KOPT-K1 (cell line): ENCODE results near the gene FBXO5.
"Not testable (repeated sequence)": the region's sequence is repeated elsewhere in the genome, so short reads cannot be mapped to it uniquely, and the experiment has no call there.

Source experiments
- H3K27ac ChIP-seq: fragments of 200-600 bp; sonication (generic); 2 replicates; pipeline ENCODE4 v1.5.1; 2016; ENCODE audit warnings: antibody characterized with exemption, mild to moderate bottlenecking, low read depth, low read length; ENCODE audit not compliant: poor library complexity, severe bottlenecking
- H3K36me3 ChIP-seq: fragments of 200-600 bp; sonication (generic); 2 replicates; pipeline ENCODE4 v1.5.1; 2017; ENCODE audit warnings: antibody characterized with exemption, mild to moderate bottlenecking, low read length, moderate library complexity; ENCODE audit not compliant: insufficient read depth
- H3K9me3 ChIP-seq: fragments of 200-600 bp; sonication (generic); 2 replicates; pipeline ENCODE4 v1.5.1; 2017; ENCODE audit warnings: antibody characterized with exemption, low read length, mild to moderate bottlenecking; ENCODE audit not compliant: insufficient read depth, poor library complexity, severe bottlenecking

Gene FBXO5

DNA sequence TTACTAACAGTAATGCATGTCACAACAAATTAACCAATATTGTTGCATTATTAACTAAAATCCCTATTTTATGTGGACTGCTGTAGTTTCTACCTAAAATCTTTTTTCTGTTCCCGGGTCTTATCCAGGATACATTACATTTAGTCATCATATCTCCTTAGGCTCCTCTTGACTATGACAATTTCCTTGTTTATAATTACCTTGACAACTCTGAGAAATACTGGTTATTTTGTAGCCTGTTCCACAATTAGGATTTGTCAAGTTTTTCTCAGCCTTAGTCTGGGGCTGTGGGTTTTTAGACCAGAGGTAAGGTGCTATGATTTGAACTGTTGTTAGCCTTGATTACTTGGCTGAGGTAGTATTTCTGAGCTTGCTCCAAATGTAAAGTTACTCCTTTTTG lies 3.7 kb downstream of the FBXO5 start:
- H3K36me3 ChIP-seq = peaks cover 71% of the 10 kb centered on the region
- no peaks in the 10 kb centered on the region for H3K9me3 ChIP-seq
- H3K27ac ChIP-seq = no peak overlapping the region

DNA sequence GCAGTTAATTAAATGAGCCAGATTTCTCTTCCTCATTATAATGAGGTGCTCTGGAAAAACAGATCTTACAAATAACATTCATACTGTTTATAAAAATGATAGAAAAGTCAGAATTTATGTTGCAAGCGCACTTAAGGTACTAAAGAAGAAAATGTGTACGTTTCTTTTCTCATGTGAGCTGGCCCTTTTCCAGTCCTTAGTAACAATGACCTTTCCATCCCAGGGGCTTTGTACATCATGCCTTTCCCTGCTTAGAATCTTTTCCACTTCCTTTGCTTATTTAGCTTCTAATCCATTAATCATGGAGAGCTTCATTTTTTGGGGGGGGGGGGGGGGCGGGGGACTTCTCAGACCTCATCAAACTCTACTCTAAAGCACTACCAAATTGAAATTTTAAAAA lies 4.8 kb downstream of the FBXO5 start:
- H3K36me3 ChIP-seq = peaks cover 81% of the 10 kb centered on the region
- no peaks in the 10 kb centered on the region for H3K9me3 ChIP-seq
- H3K27ac ChIP-seq = no peak overlapping the region

DNA sequence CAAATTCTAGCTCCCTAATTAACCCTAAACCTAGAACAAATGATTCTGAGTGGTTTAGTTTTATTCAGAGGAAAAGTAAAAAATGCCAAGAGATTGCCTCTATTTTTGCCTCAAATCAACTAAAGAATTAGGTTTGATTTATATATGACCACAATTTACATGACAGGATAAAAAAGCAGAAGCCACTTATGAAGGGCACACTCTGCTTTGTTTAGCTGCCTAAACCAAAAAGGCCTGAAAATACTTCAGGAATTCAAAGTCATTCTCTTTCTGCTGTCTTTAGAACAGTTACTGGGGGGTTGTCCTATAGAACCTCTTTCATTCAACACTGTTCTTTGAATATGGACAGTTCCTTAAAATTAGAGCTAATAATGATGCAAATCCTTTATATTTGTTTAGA lies 5.3 kb downstream of the FBXO5 start:
- Histone ChIP-seq H3K36me3 (peaks cover 86% of the 10 kb centered on the region), H3K27ac (no peak overlapping the region), H3K9me3 (no peaks in the 10 kb centered on the region)

DNA sequence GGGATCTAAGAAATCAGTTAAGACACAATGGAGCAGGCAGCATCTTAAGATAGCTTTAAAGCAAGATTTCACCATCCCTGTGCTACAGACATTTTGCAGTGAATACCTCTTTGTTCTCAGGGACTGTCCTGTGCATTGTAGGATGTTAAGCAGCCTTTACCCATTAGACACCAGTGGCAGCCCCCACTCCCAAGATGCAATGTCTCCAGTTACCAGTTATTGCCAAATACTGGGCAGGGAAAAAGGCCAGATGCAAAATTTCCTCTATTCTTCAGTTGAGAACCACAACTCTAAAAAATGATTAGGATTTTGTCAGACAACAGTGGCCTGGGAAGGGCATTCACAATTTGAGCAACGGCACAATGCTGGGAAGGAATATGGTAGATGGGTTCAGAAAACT lies 6.1 kb downstream of the FBXO5 start:
- Histone ChIP-seq H3K36me3 (peaks cover 94% of the 10 kb centered on the region), H3K27ac (no peak overlapping the region), H3K9me3 (no peaks in the 10 kb centered on the region)

DNA sequence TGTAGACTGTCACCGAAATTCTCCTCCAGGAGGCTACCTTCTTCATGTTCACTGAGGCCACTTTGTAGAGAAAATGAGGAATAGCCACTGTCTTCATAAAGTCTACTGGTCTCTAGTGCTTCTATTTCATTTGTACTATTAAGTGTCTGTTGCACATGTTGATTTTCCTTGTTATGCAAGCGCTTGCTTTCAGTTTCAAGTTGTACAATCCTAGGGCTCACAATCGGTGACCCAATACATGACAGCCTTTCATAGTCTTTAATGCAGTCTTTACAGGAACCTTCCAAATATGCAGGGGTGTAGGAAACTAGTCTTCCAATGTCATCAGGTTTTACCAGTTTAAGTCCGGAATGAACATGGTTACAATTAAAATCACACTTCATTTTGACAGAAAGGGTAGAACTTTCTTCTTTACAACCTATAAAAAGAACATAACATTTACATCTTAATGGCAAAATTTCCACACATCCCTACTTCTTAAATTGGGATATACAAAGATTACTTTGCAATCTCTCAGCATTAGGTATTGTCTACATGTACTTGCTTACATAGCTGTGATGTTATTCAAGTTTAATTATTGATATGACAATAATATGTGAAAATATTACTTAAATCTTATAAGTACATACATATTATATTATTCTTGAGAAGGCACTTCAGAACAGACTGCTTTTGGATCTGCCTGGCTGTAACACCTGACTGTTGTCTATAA lies 7.5 kb downstream of the FBXO5 start:
- no peaks in the 10 kb centered on the region for H3K9me3 ChIP-seq
- peaks cover 100% of the 10 kb centered on the region for H3K36me3 ChIP-seq
- H3K27ac ChIP-seq = no peak overlapping the region

DNA sequence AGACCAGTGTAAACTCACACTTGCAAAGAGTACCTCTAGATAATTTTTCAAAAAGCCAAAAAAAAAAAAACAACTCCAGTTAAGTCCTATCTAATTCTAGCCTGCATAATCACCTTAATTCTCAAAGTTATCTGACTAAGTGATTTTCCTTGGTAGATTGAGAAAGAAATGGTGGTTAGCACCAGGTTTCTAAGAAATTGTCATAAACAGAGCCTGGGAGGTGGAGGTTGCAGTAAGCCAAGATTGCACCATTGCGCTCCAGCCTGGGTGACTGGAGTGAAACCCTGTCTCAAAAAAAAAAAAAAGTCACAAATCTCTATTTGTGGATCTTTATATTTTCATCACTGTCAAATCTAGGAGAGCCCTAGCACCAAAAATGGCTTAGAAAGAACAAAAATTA lies 8.9 kb downstream of the FBXO5 start:
- peaks cover 7% of the 10 kb centered on the region for H3K9me3 ChIP-seq
- peaks cover 99% of the 10 kb centered on the region for H3K36me3 ChIP-seq
- no peak overlapping the region for H3K27ac ChIP-seq

DNA sequence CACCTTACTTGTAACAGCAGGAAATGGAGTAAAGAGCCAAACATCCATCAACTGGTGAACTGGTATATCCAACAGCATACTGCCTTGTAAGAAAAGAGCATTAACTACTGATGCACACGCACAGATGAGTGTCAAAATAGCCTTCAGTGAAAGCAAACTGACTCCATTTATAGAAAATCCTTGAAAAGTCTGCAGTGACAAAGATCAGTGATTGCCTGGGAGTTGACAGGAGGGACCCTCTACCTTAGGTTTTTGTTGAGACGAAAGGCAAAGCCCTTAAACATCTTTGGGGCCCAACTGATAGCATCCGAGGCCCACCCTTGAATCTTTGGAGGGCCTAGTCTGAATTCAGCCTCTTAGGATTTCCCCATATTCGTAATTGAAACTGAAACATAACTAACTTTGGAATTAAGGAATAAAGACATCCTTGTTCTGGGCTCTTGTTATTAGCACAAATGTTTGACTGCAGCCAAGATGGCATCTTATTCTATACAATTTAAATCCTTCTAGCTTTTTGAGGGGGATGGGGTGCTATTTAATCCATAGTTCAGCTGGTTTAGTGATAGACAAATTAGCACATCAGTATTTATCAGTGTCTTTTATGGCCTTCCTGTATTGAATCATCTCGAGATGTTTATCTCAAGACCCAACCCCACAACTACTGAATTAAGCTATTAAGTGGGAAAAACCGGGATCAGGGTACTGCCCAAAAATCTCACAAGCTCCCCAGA lies 13.0 kb downstream of the FBXO5 start:
- Histone ChIP-seq H3K9me3 (peaks cover 7% of the 10 kb centered on the region), H3K27ac (no peak overlapping the region), H3K36me3 (peaks cover 58% of the 10 kb centered on the region)

DNA sequence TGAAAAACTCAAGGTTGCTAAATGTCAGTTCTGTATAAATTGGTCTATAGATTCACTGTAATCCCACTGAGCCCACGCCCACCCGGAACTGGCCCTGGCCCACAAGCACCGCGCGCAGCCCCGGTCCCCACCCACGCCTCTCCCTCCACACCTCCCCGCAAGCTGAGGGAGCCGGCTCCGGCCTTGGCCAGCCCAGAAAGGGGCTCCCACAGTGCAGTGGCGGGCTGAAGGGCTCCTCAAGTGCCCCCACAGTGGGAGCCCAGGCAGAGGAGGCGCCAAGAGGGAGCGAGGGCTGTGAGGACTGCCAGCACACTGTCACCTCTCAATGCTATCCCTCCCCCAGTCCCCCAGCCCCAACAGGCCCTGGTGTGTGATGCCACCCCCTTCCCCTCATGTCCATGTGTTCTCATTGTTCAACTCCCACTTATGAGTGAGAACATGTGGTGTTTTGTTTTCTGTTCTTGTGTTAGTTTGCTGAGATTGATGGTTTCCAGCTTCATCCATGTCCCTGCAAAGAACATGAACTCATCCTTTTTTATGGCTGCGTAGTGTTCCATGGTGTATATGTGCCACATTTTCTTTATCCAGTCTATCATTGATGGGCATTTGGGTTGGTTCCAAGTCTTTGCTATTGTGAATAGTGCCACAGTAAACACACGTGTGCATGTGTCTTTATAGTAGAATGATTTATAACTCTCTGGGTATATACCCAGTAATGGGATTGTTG lies 16.5 kb downstream of the FBXO5 start:
- peaks cover 23% of the 10 kb centered on the region for H3K36me3 ChIP-seq
- H3K27ac ChIP-seq, H3K9me3 ChIP-seq: not testable (repeated sequence)

DNA sequence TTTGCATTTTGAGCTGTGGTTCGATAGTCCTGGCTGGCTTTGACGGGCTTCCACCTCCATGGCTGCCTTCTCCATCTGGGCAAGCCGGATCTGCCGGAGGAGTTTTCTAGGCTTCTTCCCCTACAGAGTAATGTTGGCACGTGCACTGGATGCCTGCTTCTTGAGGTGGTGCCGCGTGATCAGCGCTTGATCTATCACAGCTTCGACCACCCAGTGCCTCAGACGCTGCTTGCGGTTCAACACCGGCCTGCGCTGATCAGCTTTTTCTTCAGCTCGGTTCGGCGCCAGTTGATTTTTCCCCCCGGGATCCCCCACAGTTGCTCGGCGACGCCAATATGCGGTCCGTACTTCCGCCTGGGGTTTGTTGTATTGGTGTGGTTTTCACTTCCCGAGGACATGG lies 23.5 kb downstream of the FBXO5 start:
- no peaks in the 10 kb centered on the region for H3K36me3 ChIP-seq
- no peak overlapping the region for H3K27ac ChIP-seq
- peaks cover 8% of the 10 kb centered on the region for H3K9me3 ChIP-seq

DNA sequence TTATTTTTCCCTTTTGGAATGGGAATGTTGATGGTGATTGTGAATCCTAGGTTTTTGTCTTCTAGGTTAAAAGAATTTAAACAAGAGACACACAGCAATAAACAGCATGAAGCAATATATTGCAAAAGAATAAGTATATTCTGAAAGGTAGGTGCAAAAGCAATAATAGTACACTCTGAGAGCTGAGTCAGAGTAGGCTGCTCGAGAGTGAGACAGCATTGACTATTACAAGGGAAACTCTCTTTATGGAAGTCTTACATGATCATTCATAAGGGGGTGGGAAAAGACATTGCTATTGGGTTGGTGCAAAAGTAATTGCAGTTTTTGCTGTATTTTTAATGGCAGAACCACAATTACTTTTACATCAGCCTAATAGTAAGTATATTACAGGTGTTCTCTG lies 25.0 kb downstream of the FBXO5 start:
- Histone ChIP-seq H3K27ac (no peak overlapping the region), H3K36me3 (no peaks in the 10 kb centered on the region), H3K9me3 (peaks cover 8% of the 10 kb centered on the region)

DNA sequence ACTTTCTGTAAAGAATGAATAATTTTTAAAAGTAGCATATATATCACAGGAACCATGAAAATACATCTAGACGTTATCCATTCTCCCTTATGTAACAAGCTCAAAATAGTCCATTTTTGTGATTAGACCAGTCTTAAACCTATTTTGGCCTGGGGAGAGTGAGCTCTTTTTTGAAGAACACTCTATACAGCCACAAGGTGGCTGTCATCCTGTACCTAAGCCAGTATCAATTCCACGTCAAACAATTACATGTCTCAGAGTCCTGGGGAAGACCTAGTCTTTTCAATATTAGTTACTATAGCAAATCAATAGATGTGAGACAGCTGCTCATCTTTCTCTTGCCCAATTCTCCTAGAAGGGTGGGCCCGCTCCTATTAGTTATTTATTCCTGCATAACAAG lies 28.4 kb downstream of the FBXO5 start:
- Histone ChIP-seq H3K9me3 (peaks cover 8% of the 10 kb centered on the region), H3K27ac (no peak overlapping the region), H3K36me3 (no peaks in the 10 kb centered on the region)

DNA sequence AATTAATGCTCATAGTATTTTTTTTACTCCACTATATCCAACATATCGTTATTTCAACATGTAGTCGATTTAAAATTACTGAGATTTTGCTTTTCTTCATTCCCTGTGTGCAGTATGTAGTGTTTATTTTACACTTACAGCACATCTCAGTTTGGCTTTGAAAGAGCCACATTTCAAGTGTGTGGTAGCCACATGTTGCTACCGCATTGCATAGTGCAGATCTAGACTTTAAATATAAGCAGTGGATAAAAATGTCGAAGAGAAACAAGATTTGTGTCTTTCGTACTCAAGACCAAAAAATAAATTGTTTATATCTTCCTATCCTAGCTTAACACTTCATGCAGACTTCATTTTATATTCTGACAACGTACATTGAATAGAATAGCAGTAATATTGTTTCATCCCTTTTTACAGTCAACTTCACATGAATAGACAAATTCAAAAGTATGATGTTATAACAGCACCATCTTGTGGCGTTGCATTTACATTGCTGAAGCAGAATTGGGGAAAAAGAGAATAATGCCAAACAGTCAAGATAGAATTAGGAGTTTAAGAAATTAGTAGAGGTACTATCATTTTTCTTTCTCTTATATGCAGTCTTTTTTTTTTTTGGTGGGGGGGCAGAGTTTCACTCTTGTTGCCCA lies 29.9 kb downstream of the FBXO5 start:
- Histone ChIP-seq H3K9me3 (peaks cover 8% of the 10 kb centered on the region), H3K36me3 (no peaks in the 10 kb centered on the region), H3K27ac (no peak overlapping the region)

DNA sequence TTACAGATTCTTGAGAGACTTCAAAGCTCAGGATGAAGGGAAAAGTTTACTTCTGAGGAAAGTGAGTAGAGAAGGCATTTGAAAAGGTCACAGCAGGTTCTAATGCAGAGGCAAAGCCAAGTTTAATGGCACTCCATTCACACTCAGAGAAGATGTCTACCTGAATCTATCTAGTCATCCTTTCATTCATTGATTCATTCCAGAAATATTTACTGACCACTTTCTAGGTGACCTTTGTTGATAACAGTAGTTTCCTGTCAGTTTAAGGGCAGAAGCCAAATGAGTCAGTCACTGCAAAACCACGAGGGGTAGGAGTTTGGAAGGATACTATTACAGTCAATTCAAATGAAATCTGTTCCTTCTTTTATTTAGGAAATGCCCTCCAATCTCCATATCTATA lies 30.8 kb downstream of the FBXO5 start:
- H3K27ac ChIP-seq = no peak overlapping the region
- H3K9me3 ChIP-seq = peaks cover 8% of the 10 kb centered on the region
- no peaks in the 10 kb centered on the region for H3K36me3 ChIP-seq

DNA sequence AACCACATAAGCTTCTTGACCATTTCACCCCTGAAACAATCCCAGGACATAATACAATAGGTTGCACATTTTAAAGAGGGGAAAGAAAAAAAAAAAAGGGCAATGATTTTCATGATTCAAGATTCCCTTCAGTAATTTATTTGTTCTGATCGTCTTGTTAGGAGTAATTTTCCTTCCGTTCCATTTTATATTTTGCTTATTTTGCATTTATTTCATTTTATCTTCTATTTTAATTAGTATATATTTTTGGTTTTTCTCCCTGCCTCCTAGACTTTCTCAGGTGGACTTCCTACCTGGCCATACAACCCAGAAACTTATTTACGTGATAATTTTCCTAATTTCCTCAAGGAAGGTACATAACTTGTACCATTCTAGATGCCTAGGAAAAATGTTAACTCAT lies 32.6 kb downstream of the FBXO5 start:
- no peak overlapping the region for H3K27ac ChIP-seq
- H3K9me3 ChIP-seq = no peaks in the 10 kb centered on the region
- no peaks in the 10 kb centered on the region for H3K36me3 ChIP-seq

DNA sequence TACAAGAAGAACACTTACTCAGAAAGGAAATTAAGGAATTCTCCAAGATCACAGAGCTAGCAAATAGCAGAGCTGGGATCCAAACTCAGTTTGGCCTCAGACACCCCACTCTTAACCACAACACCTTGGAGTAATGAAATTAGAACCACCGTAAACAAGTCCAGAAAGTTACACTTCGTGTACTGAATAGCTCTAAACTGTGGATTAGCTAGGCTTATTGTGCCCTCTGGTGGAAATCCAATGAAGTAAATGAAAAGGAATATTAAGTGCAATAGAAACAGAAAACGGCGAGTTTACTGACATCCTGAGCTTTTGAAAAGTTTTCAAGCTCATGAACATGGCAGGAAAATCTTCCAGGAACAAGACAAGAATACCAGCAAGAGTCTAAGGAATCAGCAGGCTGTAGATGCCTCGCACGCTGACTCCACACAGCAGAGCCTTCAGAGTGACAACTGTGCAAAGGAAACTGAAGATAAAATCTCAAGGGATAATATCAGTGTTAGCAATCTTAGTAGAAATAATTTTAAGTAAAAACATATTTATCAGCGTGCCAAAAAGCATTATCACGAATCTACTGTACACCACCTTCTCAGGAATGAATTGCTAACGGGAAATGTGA lies 34.6 kb downstream of the FBXO5 start:
- Histone ChIP-seq H3K9me3 (no peaks in the 10 kb centered on the region), H3K27ac (no peak overlapping the region), H3K36me3 (no peaks in the 10 kb centered on the region)
